Stimulated activated CD8-positive, alpha-beta memory T cell treated with anti-CD3 and anti-CD28 coated beads, Interleukin-12 subunit alpha, Interleukin-12 subunit beta, amount 100 ng/mL, for 24 hours (primary cell): ENCODE results near the gene SH2B3.

ENCODE experiments used
- DNase-seq: peaks from one replicate; pipeline ENCODE4 v3.0.0-alpha.2; 2020; ENCODE audit errors: extremely low read depth

The SH2B3 gene

GRCh38 chr12:111428081-111428727 lies 22.5 kb downstream of the SH2B3 start:
- no peak for DNase-seq

DNA sequence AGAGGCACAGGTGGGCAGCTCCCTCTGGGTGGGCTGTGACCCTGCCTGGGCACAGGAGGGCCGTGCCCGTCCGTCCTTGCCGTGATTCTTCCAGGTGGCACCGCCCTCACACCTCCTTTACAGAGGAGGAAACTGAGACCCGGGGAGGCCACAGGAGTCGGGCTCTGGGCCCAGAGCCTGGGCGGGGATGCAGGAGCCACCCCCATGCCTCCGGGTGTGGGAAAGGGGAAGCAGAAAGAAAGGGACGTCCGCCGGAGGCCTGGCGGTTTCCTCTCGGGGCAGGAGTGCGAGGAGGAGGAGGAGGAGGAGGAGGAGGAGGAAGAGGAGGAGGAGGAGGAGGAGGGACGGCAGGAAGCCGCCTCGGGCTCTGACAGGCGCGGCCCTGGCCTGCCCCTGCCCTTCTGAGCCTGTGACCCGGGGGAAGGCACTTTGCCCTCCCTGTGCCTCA lies 23.0 kb downstream of the SH2B3 start:
- no peak for DNase-seq

- DNase-seq: no peak
Observed at GRCh38 chr12:111429828-111430432, 24.2 kb downstream of the SH2B3 start.

DNA sequence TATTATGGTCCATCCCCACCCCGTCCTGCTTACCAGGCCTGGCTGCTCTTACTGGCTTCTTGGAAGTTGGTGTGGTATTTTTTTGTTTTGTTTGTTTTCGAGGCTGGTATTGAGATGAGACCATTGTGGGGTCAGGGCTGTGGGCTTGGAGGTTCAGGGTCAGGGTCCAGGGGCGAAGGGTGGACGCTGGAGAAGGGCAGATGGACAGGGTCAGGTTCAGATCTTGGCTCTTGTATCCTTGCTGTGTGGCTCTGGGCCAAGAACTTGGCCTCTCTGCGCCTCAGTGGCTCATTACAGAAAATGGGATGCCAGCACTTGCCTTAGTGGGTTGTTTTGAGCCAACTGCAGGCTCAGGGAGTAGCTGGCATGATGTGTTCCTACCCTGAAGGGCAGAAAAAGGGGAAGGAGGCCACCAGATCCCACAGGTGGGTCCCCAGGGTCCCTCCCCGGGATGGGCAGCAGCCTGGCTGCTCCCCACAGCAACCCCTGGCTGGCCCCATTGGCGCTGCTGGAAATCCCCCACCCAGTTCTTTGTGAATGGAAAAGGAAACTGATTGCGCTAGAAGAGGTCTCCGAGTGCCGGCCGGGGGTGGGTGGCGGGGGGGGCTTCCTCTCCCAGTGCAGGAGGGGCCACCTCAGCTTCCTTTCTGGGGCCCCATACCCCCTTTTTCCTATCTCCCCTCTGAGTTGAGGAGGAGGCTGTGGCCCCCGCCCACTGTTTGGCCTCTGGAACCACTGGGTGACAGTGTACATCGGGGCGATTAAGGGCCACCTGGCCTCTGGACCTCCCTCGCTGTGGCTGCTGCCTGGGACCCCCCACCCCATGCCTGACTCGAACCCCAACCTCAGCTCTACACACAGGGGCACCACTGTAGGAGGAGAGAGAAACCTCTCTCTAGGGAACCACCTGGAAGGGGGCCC lies 25.0 kb downstream of the SH2B3 start:
- no peak for DNase-seq

GRCh38 chr12:111431772-111432171 lies 26.0 kb downstream of the SH2B3 start:
- DNase-seq: no peak

- DNase-seq: no peak
Observed at GRCh38 chr12:111434049-111434448, 28.3 kb downstream of the SH2B3 start.

DNA sequence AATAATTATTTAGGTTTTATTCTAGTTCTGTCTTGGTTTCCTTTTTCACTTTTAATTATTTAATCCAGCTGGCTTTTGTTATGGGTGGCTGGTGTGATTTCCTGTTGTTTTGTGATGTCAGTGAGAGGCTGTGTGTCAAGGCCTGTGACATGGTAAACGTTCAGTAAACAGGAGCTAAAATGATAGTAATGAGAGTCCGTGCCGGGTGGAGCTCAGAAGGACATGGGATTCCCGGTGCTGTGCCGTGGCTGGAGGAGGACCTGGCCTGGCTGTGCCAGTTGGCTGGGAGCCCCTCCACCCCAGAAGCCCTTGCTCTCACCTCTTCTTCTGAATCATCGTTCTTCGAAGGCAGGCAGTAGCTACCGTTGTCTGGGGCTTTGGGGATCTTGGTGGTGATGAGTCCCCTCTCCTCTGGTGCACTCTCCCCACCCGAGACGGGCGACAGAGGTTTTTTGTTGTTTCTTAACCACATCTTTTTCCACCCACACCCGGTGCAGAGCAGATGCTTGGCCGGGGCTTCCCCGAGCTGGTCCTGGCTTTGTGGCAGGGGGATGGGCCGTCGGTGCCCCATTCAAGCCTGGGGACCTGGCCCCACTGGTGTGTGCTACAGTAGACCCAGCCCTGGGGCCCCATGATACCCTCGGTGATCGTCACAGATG lies 29.1 kb downstream of the SH2B3 start:
- peak; percentile 65 for DNase-seq

- DNase-seq: no peak
Observed at GRCh38 chr12:111435661-111436201, 30.0 kb downstream of the SH2B3 start.

DNA sequence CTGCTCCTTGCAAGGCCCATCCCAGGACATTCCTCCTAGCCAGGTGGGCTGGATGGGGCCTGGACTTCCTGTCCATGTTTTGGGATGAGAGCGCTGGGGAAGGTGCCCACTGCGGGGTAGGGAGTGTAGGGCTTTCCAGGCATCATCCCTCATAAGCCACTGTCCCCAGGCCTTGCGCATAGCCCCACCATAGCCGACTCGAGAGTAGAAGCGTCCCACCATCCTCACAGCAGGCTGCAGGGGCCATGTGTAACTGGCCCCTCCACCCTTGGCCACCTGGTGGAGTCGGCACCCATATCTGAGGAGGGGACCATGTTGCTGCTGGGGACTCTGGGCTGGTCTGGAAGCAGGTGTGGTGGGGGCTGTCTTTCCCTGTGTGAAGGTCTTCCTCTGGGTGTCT lies 30.5 kb downstream of the SH2B3 start:
- DNase-seq: no peak

- DNase-seq: no peak
Observed at GRCh38 chr12:111436811-111437210, 31.1 kb downstream of the SH2B3 start.

DNA sequence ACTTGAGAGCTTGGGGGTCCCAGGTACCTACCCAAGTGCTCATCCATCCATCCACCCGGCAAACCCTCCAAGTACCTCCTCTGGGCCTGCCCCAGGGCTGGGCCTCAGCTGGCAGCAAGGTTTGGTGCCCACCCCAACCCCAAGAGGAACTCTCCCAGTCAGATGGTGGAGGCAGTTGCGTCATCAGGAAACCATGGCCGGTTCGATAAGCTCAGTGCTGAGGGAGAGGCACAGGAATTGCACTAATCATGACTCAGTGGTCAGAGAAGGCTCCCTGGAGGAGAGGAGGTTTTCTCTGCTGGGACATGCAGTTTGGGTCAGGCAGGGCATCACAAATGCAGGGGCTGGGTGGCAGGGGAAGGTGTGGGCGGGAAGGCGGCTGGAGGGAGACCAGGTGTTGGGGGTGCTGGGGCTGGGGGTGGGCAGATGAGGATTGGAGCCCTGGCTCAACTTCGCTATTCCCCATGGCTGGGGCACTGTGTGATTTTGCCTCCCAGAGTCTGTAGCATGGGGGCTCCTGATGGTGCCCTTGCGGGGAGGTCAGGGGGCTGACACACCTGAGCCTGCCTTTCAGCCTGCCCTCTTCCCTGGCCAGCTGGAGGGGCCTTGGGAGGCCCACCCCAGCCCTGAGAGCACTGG lies 32.2 kb downstream of the SH2B3 start:
- DNase-seq: no peak

GRCh38 chr12:111438481-111438880 lies 32.8 kb downstream of the SH2B3 start:
- DNase-seq: no peak

- DNase-seq: no peak
Observed at GRCh38 chr12:111439657-111440151, 34.0 kb downstream of the SH2B3 start.

GRCh38 chr12:111440152-111440551 lies 34.4 kb downstream of the SH2B3 start:
- no peak for DNase-seq

DNA sequence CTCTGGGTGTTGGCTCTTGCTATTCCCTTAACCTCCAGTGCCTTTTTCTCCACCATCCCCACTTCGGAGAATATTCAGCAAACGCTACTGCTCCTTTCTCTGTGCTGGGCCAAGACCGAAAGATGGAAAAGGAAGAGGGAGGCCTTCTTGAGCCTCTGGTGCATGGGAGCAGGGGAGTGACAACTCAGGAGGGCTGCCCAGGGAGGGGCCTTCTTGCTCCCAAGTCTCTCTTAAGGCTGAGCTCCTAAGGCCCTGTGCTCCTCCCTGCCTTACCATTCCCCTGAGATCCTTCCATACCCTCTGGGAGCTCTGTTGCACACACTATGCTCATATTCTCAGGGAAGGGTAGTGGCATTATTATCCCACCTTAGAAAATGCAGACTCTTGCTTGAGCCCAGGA lies 34.9 kb downstream of the SH2B3 start:
- DNase-seq: no peak

GRCh38 chr12:111441107-111441928 lies 35.6 kb downstream of the SH2B3 start:
- no peak for DNase-seq

DNA sequence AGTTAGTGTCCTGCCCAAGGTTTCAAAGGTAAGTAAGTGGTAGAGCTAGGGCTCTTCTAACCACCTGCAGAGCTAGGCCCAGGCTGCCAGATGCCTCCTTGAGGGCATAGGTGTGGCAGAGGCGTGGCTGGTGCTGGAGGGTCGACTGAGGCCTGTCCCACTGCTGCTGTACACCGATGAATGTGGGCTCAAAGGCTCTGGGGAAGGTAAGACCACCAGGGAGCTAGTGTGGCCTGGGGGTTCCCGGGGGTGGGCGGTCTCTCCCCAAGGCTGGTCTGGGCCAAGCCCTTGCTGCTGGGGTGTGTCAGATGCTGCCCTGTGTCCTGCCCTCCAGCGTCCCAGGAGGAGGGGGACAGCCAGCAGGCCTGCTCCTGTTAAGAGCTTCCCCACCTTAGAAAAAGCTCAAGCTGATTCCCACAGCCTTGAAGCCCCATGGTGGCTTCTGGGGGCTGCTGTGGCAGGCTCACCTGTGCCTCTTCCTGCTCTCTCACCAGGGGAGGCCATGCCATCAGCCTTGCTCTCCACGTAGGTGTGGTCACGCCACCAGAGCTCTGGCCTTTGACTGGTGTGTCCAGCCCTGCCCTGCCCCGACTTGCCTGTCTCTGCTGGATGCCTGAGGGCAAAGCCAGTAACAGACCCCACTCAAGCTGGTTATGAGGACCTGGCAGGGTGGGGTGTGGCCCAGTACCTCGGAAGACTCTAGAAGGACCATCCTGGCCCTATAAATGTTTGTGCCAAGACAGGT lies 36.8 kb downstream of the SH2B3 start:
- DNase-seq: no peak

- DNase-seq: no peak
Observed at GRCh38 chr12:111443086-111443485, 37.4 kb downstream of the SH2B3 start.

DNA sequence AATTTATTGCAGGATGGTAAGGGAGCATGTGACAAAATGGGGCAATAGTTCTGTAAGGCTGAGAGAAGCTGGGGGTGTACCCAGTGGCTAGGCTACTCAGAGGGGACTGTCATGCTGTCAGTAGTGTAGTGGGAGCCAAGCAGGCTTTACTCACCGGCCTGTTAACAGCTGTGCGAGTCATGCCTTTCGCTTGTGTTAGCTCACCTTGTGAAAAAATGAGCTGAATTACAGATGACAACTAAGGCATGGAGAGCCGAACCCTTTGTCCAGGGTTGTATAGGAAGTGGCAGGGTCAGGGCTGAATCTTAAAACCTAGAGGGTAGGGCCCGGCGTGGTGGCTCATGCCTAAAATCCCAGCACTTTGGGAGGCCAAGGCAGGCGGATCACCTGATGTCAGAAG lies 37.9 kb downstream of the SH2B3 start:
- no peak for DNase-seq
